ENCODE data around the gene TSPYL2.

- TF ChIP-seq CTCF (IDR thresholded peaks at IDR 0.05) (no peak), POLR2AphosphoS5 (IDR thresholded peaks at IDR 0.05; ENCODE audit: insufficient read depth in 1 of 2, low read depth in 1 of 2) (no peak), POLR2A (IDR thresholded peaks at IDR 0.05) (no peak)
These were observed 9.0 kb upstream of the TSPYL2 start for GRCh38 chrX:53073115-53073586.
